Measurements from ENCODE around the gene SH3D19. TPM values are rescaled to one million over a fixed set of nuclear protein-coding genes. Genes with fewer than 3 reads are reported as not detected.

SH3D19 gene
- total RNA-seq, 1 donor from 2014 or later: 39.3 TPM

DNA sequence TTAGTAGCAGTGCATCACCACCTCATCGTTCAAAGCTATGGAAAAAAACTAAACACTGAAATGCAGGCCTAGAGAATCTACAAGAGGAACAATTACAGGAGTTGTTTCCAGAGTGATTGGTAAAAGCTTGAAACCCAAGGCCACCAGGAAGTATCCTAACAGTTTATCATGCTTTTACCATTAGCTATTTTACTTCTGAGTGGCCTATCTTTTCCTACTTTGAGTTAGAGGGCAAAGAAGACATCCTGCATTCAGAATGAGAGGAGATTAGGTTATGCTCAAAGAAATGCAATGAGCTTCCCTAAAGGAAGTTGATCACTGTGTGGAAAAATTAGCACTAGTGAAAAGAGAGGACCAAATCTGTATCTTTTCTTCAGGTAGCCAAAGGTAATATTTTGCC, 118.2 kb downstream of the SH3D19 start:
- no peaks in the 10 kb centered on the region for H3K9me3 ChIP-seq (ENCODE audit: low read depth)
- Mint-ChIP-seq H3K36me3 (peaks cover 4% of the 10 kb centered on the region), H3K4me1 (no peaks in the 10 kb centered on the region), H3K4me3 (no peak overlapping the region), H3K9me3 (no peaks in the 10 kb centered on the region), H3K27ac (no peak overlapping the region), H3K27me3 (ENCODE audit: insufficient read depth, low read depth) (no peaks in the 10 kb centered on the region)
- no peaks in the 10 kb centered on the region for H3K79me2 ChIP-seq (ENCODE audit: low read depth)
- no peaks in the 10 kb centered on the region for H3K27me3 ChIP-seq
- no peaks in the 10 kb centered on the region for H3F3A ChIP-seq (ENCODE audit: low read depth)
- H3K36me3 ChIP-seq: no peaks in the 10 kb centered on the region
- H3K9ac ChIP-seq: no peak overlapping the region
- H3K27ac ChIP-seq: no peak overlapping the region
- H4K20me1 ChIP-seq (ENCODE audit: low read depth): peaks cover 2% of the 10 kb centered on the region
- TF ChIP-seq EZH2 (IDR thresholded peaks at IDR 0.05) (no peak), CTCF (IDR thresholded peaks at IDR 0.05) (no peak), EZH2phosphoT487 (IDR thresholded peaks at IDR 0.05) (no peak)
- DNase-seq (ENCODE audit: low spot score): no peak
- no peak overlapping the region for H2AFZ ChIP-seq (replicated peaks)
- no peak overlapping the region for H3K4me3 ChIP-seq
- H3K4me2 ChIP-seq: no peak overlapping the region
- no peaks in the 10 kb centered on the region for H3K4me1 ChIP-seq

GRCh38 chr4:151206241-151207005, 119.0 kb downstream of the SH3D19 start:
- H3K4me3 ChIP-seq: no peak overlapping the region
- no peak overlapping the region for H3K27ac Mint-ChIP-seq
- H3K4me2 ChIP-seq: no peak overlapping the region
- H3K9me3 ChIP-seq (ENCODE audit: low read depth): no peaks in the 10 kb centered on the region
- no peaks in the 10 kb centered on the region for H3K4me1 Mint-ChIP-seq
- H3K27me3 Mint-ChIP-seq (ENCODE audit: insufficient read depth, low read depth): no peaks in the 10 kb centered on the region
- H3K4me1 ChIP-seq: no peaks in the 10 kb centered on the region
- no peaks in the 10 kb centered on the region for H3K79me2 ChIP-seq (ENCODE audit: low read depth)
- H4K20me1 ChIP-seq (ENCODE audit: low read depth): peaks cover 2% of the 10 kb centered on the region
- H3F3A ChIP-seq (ENCODE audit: low read depth): no peaks in the 10 kb centered on the region
- H3K36me3 Mint-ChIP-seq: peaks cover 4% of the 10 kb centered on the region
- H3K9ac ChIP-seq: no peak overlapping the region
- H2AFZ ChIP-seq (replicated peaks): no peak overlapping the region
- DNase-seq (ENCODE audit: low spot score): no peak
- TF ChIP-seq EZH2 (IDR thresholded peaks at IDR 0.05) (no peak), EZH2phosphoT487 (IDR thresholded peaks at IDR 0.05) (no peak), CTCF (IDR thresholded peaks at IDR 0.05) (no peak)
- H3K27me3 ChIP-seq: no peaks in the 10 kb centered on the region
- no peaks in the 10 kb centered on the region for H3K9me3 Mint-ChIP-seq
- H3K36me3 ChIP-seq: no peaks in the 10 kb centered on the region
- no peak overlapping the region for H3K4me3 Mint-ChIP-seq
- no peak overlapping the region for H3K27ac ChIP-seq

- Histone ChIP-seq H3K4me2 (no peak overlapping the region), H4K20me1 (ENCODE audit: low read depth) (peaks cover 2% of the 10 kb centered on the region), H3K4me3 (no peak overlapping the region), H3K27ac (no peak overlapping the region), H3K9me3 (ENCODE audit: low read depth) (no peaks in the 10 kb centered on the region), H2AFZ (replicated peaks) (no peak overlapping the region), H3K36me3 (no peaks in the 10 kb centered on the region), H3F3A (ENCODE audit: low read depth) (no peaks in the 10 kb centered on the region), H3K79me2 (ENCODE audit: low read depth) (no peaks in the 10 kb centered on the region), H3K27me3 (no peaks in the 10 kb centered on the region), H3K4me1 (no peaks in the 10 kb centered on the region), H3K9ac (no peak overlapping the region)
- no peaks in the 10 kb centered on the region for H3K9me3 Mint-ChIP-seq
- no peak for TF ChIP-seq EZH2 (IDR thresholded peaks at IDR 0.05)
- TF ChIP-seq CTCF (IDR thresholded peaks at IDR 0.05): no peak
- TF ChIP-seq EZH2phosphoT487 (IDR thresholded peaks at IDR 0.05): no peak
- H3K27ac Mint-ChIP-seq: no peak overlapping the region
- no peak overlapping the region for H3K4me3 Mint-ChIP-seq
- H3K4me1 Mint-ChIP-seq: no peaks in the 10 kb centered on the region
- no peak for DNase-seq (ENCODE audit: low spot score)
- H3K36me3 Mint-ChIP-seq: peaks cover 4% of the 10 kb centered on the region
- H3K27me3 Mint-ChIP-seq (ENCODE audit: insufficient read depth, low read depth): no peaks in the 10 kb centered on the region
Observed at GRCh38 chr4:151205722-151206121, 119.7 kb downstream of the SH3D19 start.
